HG03457 (cell line): Measurements from ENCODE around the gene TWIST2.

Experiments
- ATAC-seq: cut with Tn5 transposase; IDR thresholded peaks from one replicate; pipeline ENCODE4 v1.9.1; 2021; ENCODE audit warnings: moderate number of reproducible peaks; ENCODE audit not compliant: unreplicated experiment

Gene TWIST2

DNA sequence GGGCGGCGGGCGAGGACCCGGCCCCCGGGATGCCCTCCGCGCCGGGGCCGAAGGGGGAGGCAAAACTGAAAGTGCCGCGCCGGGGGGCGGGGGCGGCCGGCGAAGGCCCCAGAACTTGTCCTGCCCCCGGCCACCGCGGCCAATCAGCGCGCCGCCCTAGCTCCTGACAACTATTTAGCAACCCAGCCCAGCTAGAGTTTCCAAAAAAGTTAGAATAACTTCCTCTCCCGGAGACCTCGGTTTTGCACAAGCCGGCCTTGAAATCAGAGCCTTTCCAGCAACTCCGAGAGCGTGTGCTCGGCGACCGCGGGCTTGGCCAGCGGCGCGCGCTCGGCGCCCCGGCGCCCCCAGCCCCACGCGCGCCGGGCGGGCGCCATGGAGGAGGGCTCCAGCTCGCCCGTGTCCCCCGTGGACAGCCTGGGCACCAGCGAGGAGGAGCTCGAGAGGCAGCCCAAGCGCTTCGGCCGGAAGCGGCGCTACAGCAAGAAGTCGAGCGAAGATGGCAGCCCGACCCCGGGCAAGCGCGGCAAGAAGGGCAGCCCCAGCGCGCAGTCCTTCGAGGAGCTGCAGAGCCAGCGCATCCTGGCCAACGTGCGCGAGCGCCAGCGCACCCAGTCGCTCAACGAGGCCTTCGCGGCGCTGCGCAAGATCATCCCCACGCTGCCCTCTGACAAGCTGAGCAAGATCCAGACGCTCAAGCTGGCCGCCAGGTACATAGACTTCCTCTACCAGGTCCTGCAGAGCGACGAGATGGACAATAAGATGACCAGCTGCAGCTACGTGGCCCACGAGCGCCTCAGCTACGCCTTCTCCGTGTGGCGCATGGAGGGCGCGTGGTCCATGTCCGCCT lies at the start of gene TWIST2:
Gene TWIST2 (plus strand): TSS at position 245 of the 850 bp plus-strand sequence. CDS start 131 bp downstream, at position 376.
- no peak for ATAC-seq

DNA sequence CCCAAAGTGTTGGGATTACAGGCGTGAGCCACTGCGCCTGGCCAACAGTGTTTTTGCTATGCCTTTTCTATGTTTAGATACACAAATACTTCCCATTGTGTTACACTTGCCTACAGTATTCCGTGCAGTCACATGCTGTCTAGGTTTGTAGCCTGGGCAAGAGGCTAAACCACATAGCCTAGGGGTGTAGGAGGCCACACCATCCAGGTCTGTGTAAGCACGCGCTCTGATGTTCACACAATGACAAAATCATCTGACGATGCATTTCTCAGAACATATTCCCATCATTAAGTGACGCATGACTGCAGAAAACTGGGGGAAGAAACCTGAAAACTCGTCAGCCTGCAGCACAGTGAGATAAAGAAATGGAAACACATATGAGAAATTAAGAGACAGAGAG lies 46.1 kb upstream of the TWIST2 start:
- ATAC-seq = no peak

DNA sequence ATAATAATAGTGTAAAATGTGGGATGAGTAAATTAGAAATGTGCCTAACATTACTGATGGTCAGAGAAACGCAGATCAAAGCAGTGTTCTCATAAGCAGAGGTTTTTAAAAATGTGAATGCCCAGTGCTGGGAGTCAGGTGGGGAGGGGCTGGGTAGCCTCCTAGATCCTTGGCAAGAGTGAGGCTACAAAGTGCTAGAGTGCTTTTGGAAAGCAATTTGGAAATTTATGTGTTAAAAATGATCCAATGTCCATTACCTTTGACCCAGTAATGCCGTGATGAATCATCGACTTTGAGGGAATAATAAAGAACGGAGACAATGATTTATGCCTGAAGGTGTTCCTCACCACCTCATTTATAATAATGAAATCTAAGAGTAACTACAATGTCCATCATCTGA lies 44.9 kb upstream of the TWIST2 start:
- ATAC-seq = no peak

DNA sequence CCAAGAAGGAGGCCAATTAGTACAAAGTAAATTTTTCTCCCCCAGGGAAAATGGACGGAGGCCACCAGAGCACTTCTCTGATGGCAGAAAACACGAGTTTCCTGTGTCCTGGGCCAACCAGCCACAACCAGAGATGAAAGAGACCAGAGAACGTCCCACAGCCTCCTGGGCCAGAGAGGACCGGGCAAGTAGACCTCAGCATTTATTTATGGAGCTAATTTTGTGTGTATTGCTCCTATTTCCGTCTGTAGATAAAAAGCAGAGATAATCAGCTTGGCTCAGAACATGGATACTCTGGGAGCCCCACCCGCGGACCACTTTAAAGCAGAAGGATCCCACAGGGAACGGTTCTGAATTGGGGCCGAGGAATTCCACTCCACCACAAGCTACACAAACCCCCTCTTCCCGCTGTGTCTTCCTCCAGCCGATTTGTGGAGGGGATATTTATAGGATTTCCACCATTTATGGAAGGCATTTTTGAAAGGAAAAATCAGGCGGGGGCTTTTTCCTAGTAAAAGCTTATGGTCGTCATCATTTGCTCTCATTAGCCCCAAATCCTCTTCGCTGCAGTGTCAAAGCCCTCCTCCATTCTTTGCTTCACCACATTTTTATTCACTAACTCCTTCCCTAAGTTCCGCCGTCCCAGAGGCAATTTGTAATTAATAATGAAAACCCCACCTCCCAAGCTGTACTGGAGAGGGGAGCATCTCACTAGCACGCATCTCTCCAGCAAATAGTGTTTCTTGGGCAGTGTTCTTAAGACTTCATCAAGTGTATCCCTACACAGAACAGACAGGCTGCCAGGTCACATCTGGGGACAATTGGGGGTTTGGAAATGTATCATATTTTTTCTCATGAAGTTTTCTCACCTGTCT lies 43.7 kb upstream of the TWIST2 start:
- no peak for ATAC-seq

DNA sequence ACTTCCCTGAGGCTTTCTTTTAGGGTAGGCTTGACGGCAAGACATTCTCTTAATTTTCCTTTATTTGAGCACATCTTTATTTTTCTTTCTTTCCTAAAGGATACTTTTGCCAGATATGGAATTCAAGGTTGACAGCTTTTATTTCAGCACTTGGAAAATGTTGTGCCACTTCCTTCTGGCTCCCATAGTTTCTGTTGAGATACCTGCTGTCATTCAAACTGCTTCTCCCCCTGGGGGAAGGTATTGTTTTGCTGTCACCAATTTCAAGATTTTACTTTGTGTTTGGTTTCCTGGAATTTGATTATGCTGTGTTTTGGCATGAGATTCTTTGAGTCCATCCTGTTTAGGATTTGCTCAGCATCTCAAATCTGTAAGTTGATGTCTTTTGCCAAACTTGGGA lies 39.1 kb upstream of the TWIST2 start:
- ATAC-seq = no peak

DNA sequence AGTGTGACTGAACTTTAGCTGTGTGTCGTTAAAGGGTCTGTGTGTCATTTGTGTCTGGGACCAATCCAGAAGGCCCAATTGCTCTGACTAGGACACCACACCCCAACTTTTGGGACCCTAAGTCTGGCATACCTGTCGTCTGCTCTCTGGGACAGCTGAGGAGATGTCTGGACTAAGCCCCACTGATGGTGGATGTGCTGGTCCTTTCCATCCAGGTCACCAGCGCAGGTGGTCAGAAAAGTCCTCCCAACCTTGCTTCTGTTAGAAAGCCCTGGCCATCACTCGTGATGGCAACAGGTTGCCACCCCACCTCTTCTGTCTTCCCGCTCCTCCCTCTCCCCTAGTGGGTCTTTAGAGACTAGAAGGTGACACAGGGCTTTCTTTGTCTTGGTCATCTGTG lies 37.6 kb upstream of the TWIST2 start:
- no peak for ATAC-seq

DNA sequence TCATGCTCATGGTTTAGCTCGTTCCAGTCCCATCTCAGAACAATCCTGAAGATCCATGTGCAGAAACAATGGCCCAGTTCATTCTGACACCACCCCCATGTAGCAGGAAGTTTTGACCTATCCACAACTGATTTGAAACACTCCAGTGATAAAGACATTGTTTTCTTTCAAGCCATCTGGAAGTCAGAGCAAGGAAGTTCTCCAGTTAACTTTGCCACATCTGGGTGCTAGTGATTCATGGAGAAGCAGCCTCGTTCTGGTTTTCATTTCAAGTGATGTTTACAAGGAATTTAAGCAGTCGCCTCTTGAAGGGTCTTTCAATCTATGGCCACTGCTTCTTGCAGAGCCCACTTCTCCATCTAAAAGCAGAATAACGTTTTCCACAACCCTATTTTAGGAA lies 36.6 kb upstream of the TWIST2 start:
- ATAC-seq = no peak

DNA sequence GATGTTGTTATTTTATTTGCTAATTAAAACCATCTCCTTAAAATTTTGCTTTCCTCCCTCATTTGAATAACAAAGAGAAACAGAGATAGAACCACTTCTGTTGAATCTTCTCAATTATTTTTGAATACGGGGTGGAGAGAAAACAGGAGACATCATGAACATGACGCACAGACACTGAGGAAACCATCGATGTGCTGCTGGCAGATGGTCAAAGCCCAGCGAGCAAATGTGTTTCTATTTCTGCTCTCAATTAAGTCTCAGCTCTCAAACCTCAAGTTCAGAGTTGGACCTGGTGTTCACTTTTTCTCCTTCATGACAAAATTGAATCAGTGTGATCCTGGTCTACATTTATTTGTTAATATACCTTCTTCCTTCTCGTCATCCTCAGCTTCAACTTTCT lies 36.1 kb upstream of the TWIST2 start:
- no peak for ATAC-seq

DNA sequence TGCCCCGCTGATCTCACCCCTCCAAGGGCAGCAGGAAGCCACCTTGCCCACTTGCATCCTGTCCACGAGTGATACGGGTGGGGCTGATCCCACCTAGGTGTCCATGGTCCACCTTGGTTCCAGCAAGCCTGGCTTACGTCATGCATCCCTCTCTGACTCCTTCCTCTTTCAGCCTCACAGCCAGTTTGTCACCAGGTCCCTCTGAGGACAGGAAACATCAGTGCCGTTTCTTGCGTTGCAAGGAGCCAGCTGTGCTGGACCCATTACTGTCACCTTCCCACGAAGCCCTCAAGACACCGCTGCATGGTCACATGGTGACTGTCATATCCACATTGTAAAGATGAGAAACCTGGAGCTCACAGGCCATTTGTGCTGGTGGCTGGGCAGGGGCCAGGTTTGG lies 34.8 kb upstream of the TWIST2 start:
- no peak for ATAC-seq

DNA sequence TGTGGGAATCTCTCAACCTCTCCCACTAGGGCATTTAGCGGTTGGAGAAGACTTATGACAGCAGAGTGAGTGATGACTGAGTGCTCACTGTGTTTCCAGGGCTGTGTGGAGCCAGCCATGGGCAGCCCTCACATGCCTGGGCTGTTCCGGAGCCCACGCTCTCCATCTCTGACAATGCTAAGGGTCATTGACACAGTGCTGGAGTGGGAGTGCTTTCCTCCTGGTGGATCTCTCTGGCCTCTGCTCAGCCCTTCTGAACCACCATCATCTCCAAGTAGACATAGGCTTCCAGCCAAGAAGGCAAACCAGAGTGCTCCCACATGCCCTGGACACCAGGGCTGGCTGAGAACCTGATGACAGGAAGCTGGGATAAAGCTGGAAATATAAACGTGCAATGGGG lies 33.1 kb upstream of the TWIST2 start:
- ATAC-seq = no peak

DNA sequence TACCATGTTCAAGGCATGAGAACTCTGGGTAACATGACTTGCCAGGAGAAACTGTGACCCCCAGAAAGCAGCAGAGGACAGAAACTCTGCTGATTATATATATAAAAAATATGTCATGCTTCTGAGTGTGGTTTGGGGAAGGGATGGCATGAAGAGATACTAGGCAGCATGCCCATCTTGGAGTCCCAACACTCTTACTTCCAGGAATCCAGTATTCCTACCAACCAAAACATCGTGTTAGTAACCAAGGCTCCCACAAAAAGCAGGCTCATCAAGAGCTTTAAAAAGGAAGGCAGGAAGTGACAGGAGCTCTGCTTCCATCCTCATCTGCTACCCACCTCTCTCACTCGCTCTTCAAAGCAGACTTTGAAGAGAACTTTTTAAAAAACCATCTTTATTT lies 31.6 kb upstream of the TWIST2 start:
- no peak for ATAC-seq

DNA sequence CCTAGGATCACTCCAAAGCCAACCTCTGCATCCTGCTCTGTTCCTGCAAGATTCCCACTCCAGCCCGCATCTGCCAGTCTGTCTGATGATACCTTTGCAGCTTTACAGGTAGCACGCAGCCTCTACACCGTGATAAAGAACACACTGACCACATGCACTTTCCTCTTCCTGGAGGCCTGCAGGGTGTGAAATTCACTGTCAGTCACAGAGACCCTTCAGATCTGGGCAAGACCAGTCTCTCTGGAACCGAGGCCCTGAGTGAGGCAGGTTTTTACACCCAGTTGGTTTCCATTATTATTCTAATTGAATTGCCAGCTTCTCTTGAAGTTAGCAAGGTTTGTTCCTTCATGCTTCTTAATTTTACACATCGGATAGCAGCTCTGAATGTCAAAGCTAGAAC lies 30.5 kb upstream of the TWIST2 start:
- ATAC-seq = no peak

DNA sequence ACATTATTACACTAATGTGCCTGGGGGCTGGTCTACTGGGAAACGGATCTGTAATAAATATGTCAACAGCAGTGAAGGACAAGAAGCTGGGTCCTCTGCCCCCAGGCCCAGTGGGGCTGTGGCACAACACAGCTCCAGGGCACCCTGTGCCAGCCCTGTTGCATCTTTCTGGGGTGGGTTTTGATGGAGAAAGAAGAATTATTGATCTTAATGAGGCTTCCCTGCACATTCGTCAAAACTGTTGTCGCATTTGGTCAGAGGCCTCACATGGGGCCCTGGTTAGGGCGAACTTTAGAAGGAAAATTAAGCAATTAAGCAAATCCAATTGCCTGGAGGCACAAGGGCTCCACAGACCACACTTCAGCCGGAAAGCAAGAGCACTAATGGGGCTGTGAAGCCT lies 30.0 kb upstream of the TWIST2 start:
- ATAC-seq = no peak

DNA sequence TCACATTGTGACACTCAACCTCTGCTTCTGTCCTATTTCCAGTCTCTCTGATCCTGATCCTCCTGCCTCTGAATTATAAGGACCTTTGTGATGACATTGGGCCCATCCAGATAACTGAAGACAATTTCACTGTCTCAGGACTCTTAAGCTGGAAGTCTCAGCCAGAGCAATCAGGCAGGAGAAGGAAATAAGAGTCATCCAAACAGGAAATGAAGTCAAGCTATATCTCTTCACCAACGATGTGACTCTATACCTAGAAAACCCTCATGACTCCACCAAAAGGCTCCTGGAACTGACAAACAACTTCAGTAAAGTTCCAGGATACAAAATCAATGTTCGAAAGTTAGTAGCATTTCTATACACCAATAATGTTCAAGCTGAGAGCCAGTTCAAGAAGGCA lies 29.3 kb upstream of the TWIST2 start:
- ATAC-seq = no peak

DNA sequence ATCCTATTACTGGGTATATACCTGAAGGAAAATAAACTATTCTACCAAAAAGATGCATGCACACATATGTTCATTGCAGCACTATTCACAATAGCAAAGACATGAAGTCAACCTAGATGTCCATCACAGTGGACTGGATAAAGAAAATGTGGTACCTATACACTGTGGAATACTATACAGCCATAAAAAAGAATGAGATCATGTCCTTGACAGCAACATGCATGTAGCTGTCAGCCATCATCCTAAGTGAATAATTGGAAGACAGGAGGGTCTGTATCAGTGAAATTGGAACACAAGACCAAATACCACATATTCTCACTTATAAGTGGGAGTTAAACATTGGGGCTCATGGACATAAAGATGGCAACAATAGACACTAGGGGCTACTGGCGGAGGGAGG lies 27.7 kb upstream of the TWIST2 start:
- no peak for ATAC-seq

DNA sequence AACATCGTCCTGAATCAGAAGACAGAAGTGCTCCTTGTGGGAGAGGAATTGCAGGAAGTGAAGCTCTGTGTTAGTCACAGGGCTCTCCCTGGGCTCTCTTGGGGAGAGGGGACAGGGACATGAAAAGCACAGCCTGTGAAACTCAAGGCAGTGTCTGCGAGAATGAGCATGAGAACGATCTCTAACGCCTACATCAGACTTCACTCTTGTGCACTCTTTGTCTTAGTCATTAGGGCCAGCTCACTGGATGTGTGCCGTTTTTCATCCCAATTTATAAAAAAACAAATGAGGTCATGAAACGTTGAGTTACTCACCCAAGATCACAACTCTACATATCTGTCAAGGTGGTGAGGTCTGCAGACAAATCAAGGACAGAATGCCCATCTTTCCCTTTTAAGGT lies 27.0 kb upstream of the TWIST2 start:
- ATAC-seq = no peak

DNA sequence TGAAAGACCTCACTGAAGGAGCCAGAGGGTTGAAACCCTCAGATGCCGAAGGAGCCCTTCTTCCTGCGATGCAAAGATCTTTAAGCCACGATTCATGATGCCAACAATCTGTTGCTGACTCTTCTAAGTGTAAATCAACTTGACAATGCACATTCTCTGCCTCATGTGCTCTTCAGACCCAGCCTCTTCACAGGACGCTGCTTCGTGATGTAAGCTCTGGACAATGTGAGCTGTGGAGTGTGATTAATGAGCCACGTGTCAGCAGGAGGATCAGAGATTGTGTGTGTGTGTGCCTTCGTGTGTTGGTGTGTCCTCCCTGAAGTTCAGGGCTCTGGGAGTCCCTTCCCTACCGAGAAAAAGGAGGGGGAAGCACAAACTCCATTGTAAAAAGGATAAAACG lies 26.5 kb upstream of the TWIST2 start:
- no peak for ATAC-seq

DNA sequence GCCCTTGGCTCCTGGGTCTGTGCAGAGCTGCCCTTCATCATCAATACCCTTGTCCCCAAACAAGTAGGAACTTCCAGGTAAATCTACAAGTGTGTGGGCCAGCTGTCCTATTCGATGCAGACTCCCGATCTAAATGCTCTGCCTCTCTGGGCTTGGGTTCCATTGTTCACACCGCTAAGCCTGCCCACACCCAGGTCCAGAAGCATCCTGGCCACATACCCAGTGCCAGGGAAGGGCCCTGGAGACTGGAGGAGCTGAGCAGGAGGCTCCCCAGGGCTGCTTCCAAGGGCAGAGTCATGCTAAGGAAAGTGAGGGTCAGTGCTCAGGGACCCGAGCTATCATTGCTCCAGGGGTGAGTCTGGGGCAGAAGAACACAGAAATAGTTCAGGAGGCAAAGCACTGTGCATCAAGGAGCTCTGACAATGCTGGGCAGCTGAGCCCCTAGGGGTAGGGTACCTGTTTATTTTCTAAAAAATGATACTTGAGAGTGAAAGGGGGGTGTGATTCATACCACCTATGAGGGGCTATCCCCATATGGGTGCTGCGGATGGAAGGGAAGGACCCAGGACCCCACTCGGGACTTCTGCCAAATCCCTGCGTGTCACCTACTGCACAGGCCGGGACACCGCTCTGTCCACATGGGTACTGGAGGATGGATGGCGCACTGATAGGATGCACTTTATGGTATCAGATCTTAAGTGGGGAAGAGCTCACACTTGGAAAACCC lies 25.8 kb upstream of the TWIST2 start:
- ATAC-seq = no peak

DNA sequence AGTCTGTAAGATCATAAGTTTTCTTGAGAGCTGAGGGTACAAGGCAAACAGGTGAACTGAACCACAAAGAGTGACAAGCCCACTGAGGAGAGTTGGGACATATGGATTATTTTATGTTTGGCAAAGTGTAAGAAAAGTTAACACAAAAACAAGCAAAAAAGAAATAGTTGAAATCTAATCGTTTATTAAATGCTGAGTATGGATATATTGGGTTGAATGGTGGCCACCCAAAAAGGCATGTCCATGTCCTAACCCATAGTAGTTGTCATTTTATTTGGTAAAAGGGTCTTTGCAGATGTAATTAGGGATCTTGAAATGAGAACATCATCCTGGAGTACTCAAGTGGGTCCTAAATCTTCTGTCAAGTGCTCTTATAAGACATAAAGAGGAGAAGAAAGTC lies 24.9 kb upstream of the TWIST2 start:
- ATAC-seq = no peak

DNA sequence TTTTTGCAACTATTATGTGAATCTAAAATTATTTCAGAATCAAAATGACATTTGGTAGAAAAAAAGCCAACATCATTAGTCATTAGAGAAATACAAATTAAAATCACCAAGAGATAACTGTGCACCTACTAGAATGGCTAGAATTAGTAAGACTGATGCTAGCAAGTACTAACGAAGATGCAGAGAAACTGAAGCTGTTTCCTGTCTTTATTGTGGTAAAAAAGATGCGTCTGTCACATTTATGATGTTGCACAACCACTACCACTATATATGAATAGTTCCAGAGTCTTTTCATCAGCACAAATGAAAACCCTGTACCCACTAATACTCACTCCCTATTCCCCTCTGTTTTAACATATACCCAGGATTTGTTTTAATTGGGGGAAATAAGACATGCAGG lies 16.7 kb upstream of the TWIST2 start:
- no peak for ATAC-seq

DNA sequence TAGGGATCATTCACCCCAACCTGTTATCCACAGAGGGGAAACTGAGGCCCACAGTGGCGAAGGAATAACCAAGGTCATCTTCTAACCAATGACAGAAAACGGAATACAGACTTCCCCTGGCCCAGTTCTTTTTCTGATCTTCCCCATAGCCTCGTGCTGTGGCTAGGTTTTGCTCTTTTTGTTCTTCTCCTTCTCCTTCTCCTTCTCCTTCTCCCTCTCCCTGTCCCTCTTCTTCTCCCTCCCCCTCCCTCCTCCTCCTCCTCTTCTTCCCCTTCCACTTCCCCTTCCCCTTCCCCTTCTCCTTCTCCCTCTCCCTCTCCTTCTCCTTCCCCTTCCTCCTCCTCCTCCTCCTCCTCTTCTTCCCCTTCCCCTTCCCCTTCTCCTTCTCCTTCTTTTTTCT lies 12.9 kb upstream of the TWIST2 start:
- no peak for ATAC-seq
